Mammary epithelial cell (primary cell): ENCODE data around the gene GID4.

Experiments
- EZH2 ChIP-seq: IDR thresholded peaks from 2 replicates; pipeline ENCODE4 v1.6.1; 2012; ENCODE audit warnings: low read length, inconsistent platforms, borderline replicate concordance
- TF ChIP-seq, protein P1 (sequence below), 2 donors: IDR thresholded peaks in 1 of 2; conservative IDR thresholded peaks in 1 of 2; 2 replicates each; pipeline ENCODE4 v1.5.1; 2011 to 2012; ENCODE audit warnings: inconsistent platforms in 2 of 2, low read length in 2 of 2, mild to moderate bottlenecking in 2 of 2, control low read depth in 1 of 2, low read depth in 1 of 2; ENCODE audit not compliant: insufficient read depth in 1 of 2; ENCODE audit errors: extremely low read depth in 1 of 2

DNA sequence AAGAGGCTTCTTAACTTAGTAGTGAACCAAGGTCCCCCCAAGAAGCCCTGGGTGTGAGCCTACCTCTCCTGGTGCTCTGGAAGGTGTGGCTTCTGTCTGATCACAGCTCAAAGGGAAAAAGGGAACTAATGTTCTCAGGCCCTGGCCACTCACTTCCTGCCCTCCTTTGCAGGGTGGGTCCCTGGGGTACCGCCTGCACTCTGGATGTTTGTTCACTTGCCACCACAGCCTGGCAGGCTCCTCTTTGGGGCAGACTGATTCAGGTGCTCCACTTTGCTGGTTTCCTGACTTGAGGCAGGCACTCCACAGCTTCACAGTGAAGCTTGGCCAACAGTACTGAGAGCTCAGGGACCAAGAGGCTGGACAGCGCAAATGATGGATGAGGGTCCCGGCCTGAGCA lies 63.4 kb downstream of the GID4 start:
- TF ChIP-seq, protein P1, sequence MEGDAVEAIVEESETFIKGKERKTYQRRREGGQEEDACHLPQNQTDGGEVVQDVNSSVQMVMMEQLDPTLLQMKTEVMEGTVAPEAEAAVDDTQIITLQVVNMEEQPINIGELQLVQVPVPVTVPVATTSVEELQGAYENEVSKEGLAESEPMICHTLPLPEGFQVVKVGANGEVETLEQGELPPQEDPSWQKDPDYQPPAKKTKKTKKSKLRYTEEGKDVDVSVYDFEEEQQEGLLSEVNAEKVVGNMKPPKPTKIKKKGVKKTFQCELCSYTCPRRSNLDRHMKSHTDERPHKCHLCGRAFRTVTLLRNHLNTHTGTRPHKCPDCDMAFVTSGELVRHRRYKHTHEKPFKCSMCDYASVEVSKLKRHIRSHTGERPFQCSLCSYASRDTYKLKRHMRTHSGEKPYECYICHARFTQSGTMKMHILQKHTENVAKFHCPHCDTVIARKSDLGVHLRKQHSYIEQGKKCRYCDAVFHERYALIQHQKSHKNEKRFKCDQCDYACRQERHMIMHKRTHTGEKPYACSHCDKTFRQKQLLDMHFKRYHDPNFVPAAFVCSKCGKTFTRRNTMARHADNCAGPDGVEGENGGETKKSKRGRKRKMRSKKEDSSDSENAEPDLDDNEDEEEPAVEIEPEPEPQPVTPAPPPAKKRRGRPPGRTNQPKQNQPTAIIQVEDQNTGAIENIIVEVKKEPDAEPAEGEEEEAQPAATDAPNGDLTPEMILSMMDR (conservative IDR thresholded peaks at IDR 0.05 in 1 of 2, IDR thresholded peaks at IDR 0.05 in 1 of 2; ENCODE audit: extremely low read depth in 1 of 2, insufficient read depth in 1 of 2, low read depth in 1 of 2, low read length in 2 of 2), result no peak
- TF ChIP-seq EZH2, result no peak
